SK-N-SH treated with all-trans-retinoic acid at 6 μM for 48 hours (cell line): ENCODE measurements around the gene EXOC4.

ENCODE experiments used
- ATAC-seq: fragments of 200-7000 bp; cut with Tn5 transposase; 3 replicates; pipeline ENCODE4 v1.9.1; 2020; ENCODE audit warnings: mild to moderate bottlenecking, moderate library complexity
- ARNTL ChIP-seq: fragments of 450-650 bp; formaldehyde crosslinking; IDR thresholded peaks from 2 replicates; pipeline ENCODE4 v1.5.0; 2020; ENCODE audit warnings: low read depth, mild to moderate bottlenecking, moderate library complexity, borderline replicate concordance
- BACH2 ChIP-seq: fragments of 250-450 bp; sonication (Bioruptor Pico); IDR thresholded peaks from 2 replicates; pipeline ENCODE4 v1.9.0; 2021; ENCODE audit warnings: mild to moderate bottlenecking, borderline replicate concordance
- CSDC2 ChIP-seq: fragments of 250-450 bp; sonication (Bioruptor Pico); IDR thresholded peaks from 2 replicates; pipeline ENCODE4 v1.5.0; 2020; ENCODE audit warnings: mild to moderate bottlenecking, moderate library complexity
- ESRRG ChIP-seq: fragments of 250-450 bp; sonication (Bioruptor Pico); IDR thresholded peaks from 2 replicates; pipeline ENCODE4 v1.6.1; 2021; ENCODE audit warnings: mild to moderate bottlenecking
- GLIS3 ChIP-seq: fragments of 250-450 bp; sonication (Bioruptor Pico); IDR thresholded peaks from 2 replicates; pipeline ENCODE4 v1.5.0; 2020; ENCODE audit warnings: mild to moderate bottlenecking, moderate library complexity
- ISL1 ChIP-seq: fragments of 250-450 bp; sonication (Bioruptor Pico); IDR thresholded peaks from 2 replicates; pipeline ENCODE4 v2.1.2; 2022; ENCODE audit warnings: mild to moderate bottlenecking, moderate library complexity
- OSR1 ChIP-seq: fragments of 250-450 bp; sonication (Bioruptor Pico); IDR thresholded peaks from 2 replicates; pipeline ENCODE4 v1.8.0; 2022; ENCODE audit warnings: moderate library complexity, mild to moderate bottlenecking, inconsistent platforms
- PPARA ChIP-seq: fragments of 250-450 bp; sonication (Bioruptor Pico); IDR thresholded peaks from 2 replicates; pipeline ENCODE4 v1.5.0; 2020; ENCODE audit warnings: mild to moderate bottlenecking, borderline replicate concordance
- RARB ChIP-seq: fragments of 250-450 bp; sonication (Bioruptor Pico); IDR thresholded peaks from 2 replicates; pipeline ENCODE4 v1.8.0; 2021; ENCODE audit warnings: mild to moderate bottlenecking, moderate library complexity
- SNAI2 ChIP-seq: fragments of 250-450 bp; sonication (Bioruptor Pico); IDR thresholded peaks from 2 replicates; pipeline ENCODE4 v1.5.0; 2020; ENCODE audit warnings: mild to moderate bottlenecking, moderate library complexity
- TCF4 ChIP-seq: fragments of 250-450 bp; sonication (Bioruptor Pico); IDR thresholded peaks from 2 replicates; pipeline ENCODE4 v1.8.0; 2021; ENCODE audit warnings: mild to moderate bottlenecking, moderate library complexity, borderline replicate concordance
- TOX ChIP-seq: fragments of 250-450 bp; sonication (Bioruptor Pico); IDR thresholded peaks from 2 replicates; pipeline ENCODE4 v1.8.0; 2021; ENCODE audit warnings: mild to moderate bottlenecking, moderate library complexity, borderline replicate concordance
- ZC3H10 ChIP-seq: fragments of 250-450 bp; sonication (Bioruptor Pico); IDR thresholded peaks from 2 replicates; pipeline ENCODE4 v1.5.1; 2021; ENCODE audit warnings: mild to moderate bottlenecking, moderate library complexity
- ZFP3 ChIP-seq: fragments of 250-450 bp; sonication (Bioruptor Pico); IDR thresholded peaks from 2 replicates; pipeline ENCODE4 v1.5.0; 2020; ENCODE audit warnings: mild to moderate bottlenecking, moderate library complexity
- ZNF565 ChIP-seq: fragments of 450-650 bp; formaldehyde crosslinking; conservative IDR thresholded peaks from 2 replicates; pipeline ENCODE4 v1.5.0; 2020; ENCODE audit warnings: low read depth, mild to moderate bottlenecking, moderate library complexity
- ZNF70 ChIP-seq: fragments of 450-650 bp; formaldehyde crosslinking; IDR thresholded peaks from 2 replicates; pipeline ENCODE4 v1.5.0; 2020; ENCODE audit warnings: mild to moderate bottlenecking, moderate library complexity
- ZNF8 ChIP-seq: fragments of 450-650 bp; formaldehyde crosslinking; IDR thresholded peaks from 2 replicates; pipeline ENCODE4 v1.5.0; 2020; ENCODE audit warnings: mild to moderate bottlenecking, moderate library complexity
- TF ChIP-seq, protein P1 (sequence below): fragments of 250-450 bp; sonication (Bioruptor Pico); IDR thresholded peaks from 2 replicates; pipeline ENCODE4 v1.5.1; 2020; ENCODE audit warnings: low read depth, mild to moderate bottlenecking, moderate library complexity
- TF ChIP-seq, protein P2 (sequence below): fragments of 250-450 bp; sonication (Bioruptor Pico); IDR thresholded peaks from 2 replicates; pipeline ENCODE4 v1.5.0; 2020; ENCODE audit warnings: mild to moderate bottlenecking, moderate library complexity
- TF ChIP-seq, protein P3 (sequence below): fragments of 250-450 bp; sonication (Bioruptor Pico); IDR thresholded peaks from 2 replicates; pipeline ENCODE4 v1.8.0; 2021; ENCODE audit warnings: low read depth, mild to moderate bottlenecking, moderate library complexity, borderline replicate concordance
- TF ChIP-seq, protein P4 (sequence below): fragments of 250-450 bp; sonication (Bioruptor Pico); IDR thresholded peaks from 2 replicates; pipeline ENCODE4 v1.8.0; 2020; ENCODE audit warnings: mild to moderate bottlenecking, moderate library complexity, borderline replicate concordance

EXOC4 gene

DNA sequence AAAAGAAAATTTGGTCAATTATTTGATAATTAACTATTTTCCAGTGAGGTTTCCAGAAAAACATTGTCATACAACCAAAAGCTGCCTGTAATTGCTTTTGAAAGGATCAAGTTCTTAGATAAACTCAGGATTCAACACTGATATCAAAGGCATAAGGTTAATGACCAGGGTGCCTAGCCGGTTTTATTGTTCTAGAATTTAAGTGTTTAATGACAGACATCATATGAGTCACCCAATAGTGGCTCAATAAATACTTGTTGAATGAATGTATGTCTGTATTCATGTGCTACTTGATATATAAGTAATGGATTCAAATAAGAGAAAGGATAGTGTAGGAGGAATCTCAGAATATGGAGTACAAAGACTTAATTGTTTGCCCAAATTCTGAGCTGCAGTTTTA is 678.2 kb downstream of the EXOC4 start:
- no peak for ATAC-seq
- TF ChIP-seq RARB (CRISPR knock-in tag), result no peak
- TF ChIP-seq, protein P1, sequence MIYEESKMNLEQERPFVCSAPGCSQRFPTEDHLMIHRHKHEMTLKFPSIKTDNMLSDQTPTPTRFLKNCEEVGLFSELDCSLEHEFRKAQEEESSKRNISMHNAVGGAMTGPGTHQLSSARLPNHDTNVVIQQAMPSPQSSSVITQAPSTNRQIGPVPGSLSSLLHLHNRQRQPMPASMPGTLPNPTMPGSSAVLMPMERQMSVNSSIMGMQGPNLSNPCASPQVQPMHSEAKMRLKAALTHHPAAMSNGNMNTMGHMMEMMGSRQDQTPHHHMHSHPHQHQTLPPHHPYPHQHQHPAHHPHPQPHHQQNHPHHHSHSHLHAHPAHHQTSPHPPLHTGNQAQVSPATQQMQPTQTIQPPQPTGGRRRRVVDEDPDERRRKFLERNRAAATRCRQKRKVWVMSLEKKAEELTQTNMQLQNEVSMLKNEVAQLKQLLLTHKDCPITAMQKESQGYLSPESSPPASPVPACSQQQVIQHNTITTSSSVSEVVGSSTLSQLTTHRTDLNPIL (CRISPR knock-in tag), result no peak
- TF ChIP-seq ISL1, result no peak
- no peak for TF ChIP-seq ZC3H10 (CRISPR knock-in tag)
- no peak for TF ChIP-seq ZNF8 (CRISPR knock-in tag)

DNA sequence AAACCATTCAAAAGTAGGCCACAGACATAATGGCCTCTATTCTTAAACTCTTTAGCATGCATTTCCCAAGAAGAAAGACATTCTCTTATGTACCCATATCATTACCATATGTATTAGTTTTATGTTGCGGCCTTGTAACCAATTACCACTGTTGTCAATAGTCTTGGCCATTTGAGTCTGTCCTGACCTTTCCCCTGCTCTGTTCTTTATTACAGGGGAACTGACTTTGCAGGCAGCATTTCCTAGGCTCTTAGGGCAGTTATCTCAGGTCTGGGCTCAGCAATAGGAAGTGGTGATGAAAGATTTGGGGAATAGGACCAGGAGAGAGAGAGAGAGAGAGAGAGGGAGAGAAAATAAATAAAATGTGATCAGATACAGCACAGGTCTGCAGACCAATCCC is 679.7 kb downstream of the EXOC4 start:
- TF ChIP-seq ARNTL (no peak), TOX (CRISPR knock-in tag) (no peak), ZFP3 (CRISPR knock-in tag) (no peak), ZC3H10 (CRISPR knock-in tag) (no peak), CSDC2 (CRISPR knock-in tag) (no peak), ZNF70 (no peak), ZNF565 (CRISPR knock-in tag) (no peak), ESRRG (CRISPR knock-in tag) (no peak), PPARA (CRISPR knock-in tag) (no peak), GLIS3 (CRISPR knock-in tag) (no peak), TCF4 (CRISPR knock-in tag) (no peak), OSR1 (CRISPR knock-in tag) (no peak), ZNF8 (CRISPR knock-in tag) (no peak), RARB (CRISPR knock-in tag) (no peak), ISL1 (no peak), SNAI2 (CRISPR knock-in tag) (no peak), BACH2 (CRISPR knock-in tag) (no peak)
- TF ChIP-seq, protein P2, sequence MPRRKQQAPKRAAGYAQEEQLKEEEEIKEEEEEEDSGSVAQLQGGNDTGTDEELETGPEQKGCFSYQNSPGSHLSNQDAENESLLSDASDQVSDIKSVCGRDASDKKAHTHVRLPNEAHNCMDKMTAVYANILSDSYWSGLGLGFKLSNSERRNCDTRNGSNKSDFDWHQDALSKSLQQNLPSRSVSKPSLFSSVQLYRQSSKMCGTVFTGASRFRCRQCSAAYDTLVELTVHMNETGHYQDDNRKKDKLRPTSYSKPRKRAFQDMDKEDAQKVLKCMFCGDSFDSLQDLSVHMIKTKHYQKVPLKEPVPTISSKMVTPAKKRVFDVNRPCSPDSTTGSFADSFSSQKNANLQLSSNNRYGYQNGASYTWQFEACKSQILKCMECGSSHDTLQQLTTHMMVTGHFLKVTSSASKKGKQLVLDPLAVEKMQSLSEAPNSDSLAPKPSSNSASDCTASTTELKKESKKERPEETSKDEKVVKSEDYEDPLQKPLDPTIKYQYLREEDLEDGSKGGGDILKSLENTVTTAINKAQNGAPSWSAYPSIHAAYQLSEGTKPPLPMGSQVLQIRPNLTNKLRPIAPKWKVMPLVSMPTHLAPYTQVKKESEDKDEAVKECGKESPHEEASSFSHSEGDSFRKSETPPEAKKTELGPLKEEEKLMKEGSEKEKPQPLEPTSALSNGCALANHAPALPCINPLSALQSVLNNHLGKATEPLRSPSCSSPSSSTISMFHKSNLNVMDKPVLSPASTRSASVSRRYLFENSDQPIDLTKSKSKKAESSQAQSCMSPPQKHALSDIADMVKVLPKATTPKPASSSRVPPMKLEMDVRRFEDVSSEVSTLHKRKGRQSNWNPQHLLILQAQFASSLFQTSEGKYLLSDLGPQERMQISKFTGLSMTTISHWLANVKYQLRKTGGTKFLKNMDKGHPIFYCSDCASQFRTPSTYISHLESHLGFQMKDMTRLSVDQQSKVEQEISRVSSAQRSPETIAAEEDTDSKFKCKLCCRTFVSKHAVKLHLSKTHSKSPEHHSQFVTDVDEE (CRISPR knock-in tag), result no peak
- TF ChIP-seq, protein P1 (CRISPR knock-in tag), result no peak
- ATAC-seq, result no peak

DNA sequence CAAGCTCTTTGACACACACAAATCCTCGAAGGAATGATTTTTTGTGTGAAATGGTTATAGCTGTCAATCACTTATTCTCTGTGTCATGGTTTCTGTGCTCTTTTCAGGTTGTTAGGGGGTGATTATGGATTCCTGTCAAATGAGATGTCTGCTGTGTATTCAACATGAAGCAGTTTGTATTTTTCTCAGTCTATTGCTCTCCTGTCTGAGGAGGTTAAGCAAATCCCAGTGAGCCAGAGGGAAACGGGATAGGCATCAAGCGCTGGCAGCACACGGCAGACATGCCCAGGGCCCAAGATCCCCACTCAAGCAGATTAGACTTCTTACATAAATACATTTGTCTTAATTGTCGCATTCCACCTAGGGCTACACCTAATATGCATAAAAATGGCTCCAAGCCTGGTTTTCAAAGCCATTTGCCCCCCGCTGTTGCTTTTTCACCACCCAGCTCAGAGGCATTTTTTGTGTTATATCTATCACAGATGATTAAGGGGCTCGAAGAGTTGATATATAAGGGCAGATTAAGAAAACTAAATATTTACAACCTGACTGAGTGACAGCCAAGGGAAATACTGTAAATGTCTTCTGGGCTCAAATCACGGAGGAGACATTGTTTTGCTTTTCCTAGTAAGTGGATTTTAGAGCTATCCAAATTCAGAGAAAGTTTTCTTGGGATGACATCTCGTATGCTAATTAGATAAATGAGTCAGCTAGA is 681.5 kb downstream of the EXOC4 start:
- TF ChIP-seq ZC3H10 (CRISPR knock-in tag) (peak; percentile 39; the same call in 1 of the 2 replicates), ISL1 (peak; percentile 39)
- TF ChIP-seq, protein P3, sequence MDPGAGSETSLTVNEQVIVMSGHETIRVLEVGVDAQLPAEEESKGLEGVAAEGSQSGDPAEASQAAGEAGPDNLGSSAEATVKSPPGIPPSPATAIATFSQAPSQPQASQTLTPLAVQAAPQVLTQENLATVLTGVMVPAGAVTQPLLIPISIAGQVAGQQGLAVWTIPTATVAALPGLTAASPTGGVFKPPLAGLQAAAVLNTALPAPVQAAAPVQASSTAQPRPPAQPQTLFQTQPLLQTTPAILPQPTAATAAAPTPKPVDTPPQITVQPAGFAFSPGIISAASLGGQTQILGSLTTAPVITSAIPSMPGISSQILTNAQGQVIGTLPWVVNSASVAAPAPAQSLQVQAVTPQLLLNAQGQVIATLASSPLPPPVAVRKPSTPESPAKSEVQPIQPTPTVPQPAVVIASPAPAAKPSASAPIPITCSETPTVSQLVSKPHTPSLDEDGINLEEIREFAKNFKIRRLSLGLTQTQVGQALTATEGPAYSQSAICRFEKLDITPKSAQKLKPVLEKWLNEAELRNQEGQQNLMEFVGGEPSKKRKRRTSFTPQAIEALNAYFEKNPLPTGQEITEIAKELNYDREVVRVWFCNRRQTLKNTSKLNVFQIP, result no peak
- no peak; the same call in 2 of the 3 replicates for ATAC-seq

DNA sequence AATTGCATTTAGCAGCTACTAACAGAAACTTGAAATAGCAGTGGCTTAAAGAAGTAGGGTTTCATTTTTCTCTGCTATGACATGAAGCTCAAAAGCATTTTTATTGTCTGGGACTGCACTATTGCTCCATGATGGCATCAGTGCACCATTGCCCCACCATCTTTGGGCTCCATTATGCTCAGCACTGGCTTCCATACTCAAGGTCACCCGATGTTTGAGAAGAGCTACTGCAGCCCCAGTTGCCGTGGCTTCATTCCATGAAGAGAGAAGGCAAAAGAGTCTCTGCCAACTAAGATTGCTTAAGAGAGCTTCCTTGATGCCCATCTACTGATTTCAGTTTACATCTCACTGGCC is 682.1 kb downstream of the EXOC4 start:
- peak; percentile 46 for ATAC-seq
- TF ChIP-seq ZC3H10 (CRISPR knock-in tag), result no peak
- no peak for TF ChIP-seq ZNF8 (CRISPR knock-in tag)
- no peak for TF ChIP-seq PPARA (CRISPR knock-in tag)
- TF ChIP-seq TOX (CRISPR knock-in tag), result no peak
- no peak for TF ChIP-seq BACH2 (CRISPR knock-in tag)
- TF ChIP-seq ZFP3 (CRISPR knock-in tag), result peak; percentile 54; the same call in 1 of the 2 replicates
- TF ChIP-seq, protein P1 (CRISPR knock-in tag), result 0 out of 2 replicates have a peak, but pooled peaks have one; percentile 13
- no peak for TF ChIP-seq GLIS3 (CRISPR knock-in tag)
- TF ChIP-seq RARB (CRISPR knock-in tag), result no peak
- TF ChIP-seq ISL1, result no peak
- TF ChIP-seq SNAI2 (CRISPR knock-in tag), result no peak
- TF ChIP-seq OSR1 (CRISPR knock-in tag), result no peak
- TF ChIP-seq, protein P4, sequence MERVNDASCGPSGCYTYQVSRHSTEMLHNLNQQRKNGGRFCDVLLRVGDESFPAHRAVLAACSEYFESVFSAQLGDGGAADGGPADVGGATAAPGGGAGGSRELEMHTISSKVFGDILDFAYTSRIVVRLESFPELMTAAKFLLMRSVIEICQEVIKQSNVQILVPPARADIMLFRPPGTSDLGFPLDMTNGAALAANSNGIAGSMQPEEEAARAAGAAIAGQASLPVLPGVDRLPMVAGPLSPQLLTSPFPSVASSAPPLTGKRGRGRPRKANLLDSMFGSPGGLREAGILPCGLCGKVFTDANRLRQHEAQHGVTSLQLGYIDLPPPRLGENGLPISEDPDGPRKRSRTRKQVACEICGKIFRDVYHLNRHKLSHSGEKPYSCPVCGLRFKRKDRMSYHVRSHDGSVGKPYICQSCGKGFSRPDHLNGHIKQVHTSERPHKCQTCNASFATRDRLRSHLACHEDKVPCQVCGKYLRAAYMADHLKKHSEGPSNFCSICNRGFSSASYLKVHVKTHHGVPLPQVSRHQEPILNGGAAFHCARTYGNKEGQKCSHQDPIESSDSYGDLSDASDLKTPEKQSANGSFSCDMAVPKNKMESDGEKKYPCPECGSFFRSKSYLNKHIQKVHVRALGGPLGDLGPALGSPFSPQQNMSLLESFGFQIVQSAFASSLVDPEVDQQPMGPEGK (CRISPR knock-in tag), result no peak
